GM06990 (cell line): ENCODE measurements around the gene MGMT.

Source experiments
- DNase-seq: peaks from one replicate; pipeline ENCODE4 v3.0.0-alpha.2; 2011; ENCODE audit not compliant: insufficient read length; ENCODE audit errors: extremely low read depth
- H3K27me3 ChIP-seq: replicated peaks from 2 replicates; pipeline ENCODE4 v1.6.0; 2011; ENCODE audit warnings: low read length; ENCODE audit not compliant: control insufficient read depth, insufficient read depth
- H3K36me3 ChIP-seq: 2 replicates; pipeline ENCODE4 v1.5.1; 2011; ENCODE audit warnings: low read length; ENCODE audit not compliant: control insufficient read depth, insufficient read depth
- H3K4me3 ChIP-seq: replicated peaks from 2 replicates; pipeline ENCODE4 v1.5.1; 2011; ENCODE audit warnings: low read depth, mild to moderate bottlenecking, control low read depth, low read length
- CTCF ChIP-seq: IDR thresholded peaks from 2 replicates; pipeline ENCODE4 v1.5.1; 2011; ENCODE audit warnings: low read length, control low read depth, mild to moderate bottlenecking, inconsistent platforms; ENCODE audit not compliant: insufficient read depth, poor library complexity, severe bottlenecking

MGMT gene

GRCh38 chr10:129511758-129512157, 44.7 kb downstream of the MGMT start:
- no peaks in the 10 kb centered on the region for H3K36me3 ChIP-seq
- no peak for TF ChIP-seq CTCF
- H3K4me3 ChIP-seq, result no peak overlapping the region
- H3K27me3 ChIP-seq, result no peaks in the 10 kb centered on the region
- DNase-seq, result no peak

GRCh38 chr10:129513312-129513711, 46.3 kb downstream of the MGMT start:
- Histone ChIP-seq H3K27me3 (no peaks in the 10 kb centered on the region), H3K4me3 (no peak overlapping the region), H3K36me3 (no peaks in the 10 kb centered on the region)
- no peak for DNase-seq
- TF ChIP-seq CTCF, result no peak

GRCh38 chr10:129514568-129515451, 47.8 kb downstream of the MGMT start:
- H3K4me3 ChIP-seq, result no peak overlapping the region

GRCh38 chr10:129516846-129517679, 50.0 kb downstream of the MGMT start:
- Histone ChIP-seq H3K27me3 (no peaks in the 10 kb centered on the region), H3K4me3 (no peak overlapping the region), H3K36me3 (no peaks in the 10 kb centered on the region)
- no peak for TF ChIP-seq CTCF
- no peak for DNase-seq

More at GRCh38 chr10:129514568-129515451, 47.8 kb downstream of the MGMT start:
- no peaks in the 10 kb centered on the region for H3K27me3 ChIP-seq
- H3K36me3 ChIP-seq, result no peaks in the 10 kb centered on the region
- no peak for DNase-seq
- TF ChIP-seq CTCF, result no peak

- TF ChIP-seq CTCF, result no peak
- Histone ChIP-seq H3K27me3 (no peaks in the 10 kb centered on the region), H3K36me3 (no peaks in the 10 kb centered on the region), H3K4me3 (no peak overlapping the region)
- DNase-seq, result no peak
Observed at GRCh38 chr10:129517680-129518057, 50.6 kb downstream of the MGMT start.
